MM.1S (cell line): Measurements from ENCODE around the gene LMO1.

Source experiments
- CTCF ChIP-seq: fragments of 300-600 bp; sonication (generic); IDR thresholded peaks from 2 replicates; pipeline ENCODE4 v1.5.1; 2016; ENCODE audit warnings: antibody characterized with exemption, low read length, mixed read lengths
- EZH2phosphoT487 ChIP-seq: fragments of 300-600 bp; sonication (generic); IDR thresholded peaks from 2 replicates; pipeline ENCODE4 v1.6.1; 2018; ENCODE audit warnings: antibody characterized with exemption, low read length

GRCh38 chr11:8218840-8219239 is 44.8 kb downstream of the LMO1 start:
- TF ChIP-seq CTCF (no peak), EZH2phosphoT487 (no peak)
